Measurements from ENCODE around the gene MTFR2.

- TF ChIP-seq CTCF (IDR thresholded peaks at IDR 0.05; ENCODE audit: low read depth, low read length) (no peak), POLR2A (IDR thresholded peaks at IDR 0.05; ENCODE audit: extremely low read depth, insufficient read length) (no peak)
Measured at GRCh38 chr6:136251394-136251793, 1.3 kb upstream of the MTFR2 start.

Data from NB4 (cell line).